GM23248 (cell line): ENCODE data around the gene RAB25. TPM values are rescaled to one million over a fixed set of nuclear protein-coding genes. Genes with fewer than 3 reads are reported as not detected.

Experiments used
- DNase-seq: peaks from one replicate; pipeline ENCODE4 v3.0.0-alpha.2; 2015
- H2AFZ ChIP-seq: fragments of 200-600 bp; sonication (generic); 2 replicates; pipeline ENCODE4 v1.6.1; 2016; ENCODE audit warnings: antibody characterized with exemption
- H3F3A ChIP-seq: fragments of 200-600 bp; sonication (generic); 2 replicates; pipeline ENCODE4 v1.6.1; 2016; ENCODE audit warnings: mild to moderate bottlenecking, antibody characterized with exemption, mixed run types; ENCODE audit not compliant: insufficient read depth
- H3K27ac ChIP-seq: fragments of 200-600 bp; sonication (generic); 2 replicates; pipeline ENCODE4 v1.5.1; 2016; ENCODE audit warnings: mild to moderate bottlenecking
- H3K27me3 ChIP-seq: fragments of 200-600 bp; sonication (generic); replicated peaks from 2 replicates; pipeline ENCODE4 v1.6.1; 2016; ENCODE audit warnings: mild to moderate bottlenecking; ENCODE audit not compliant: insufficient read depth
- H3K36me3 ChIP-seq: fragments of 200-600 bp; sonication (generic); 2 replicates; pipeline ENCODE4 v1.6.1; 2016; ENCODE audit warnings: low read depth, mild to moderate bottlenecking
- H3K4me1 ChIP-seq: fragments of 200-600 bp; sonication (generic); 2 replicates; pipeline ENCODE4 v1.6.1; 2016; ENCODE audit warnings: mild to moderate bottlenecking; ENCODE audit not compliant: insufficient read depth
- H3K4me2 ChIP-seq: fragments of 200-600 bp; sonication (generic); one replicate; pipeline ENCODE4 v1.6.1; 2016; ENCODE audit warnings: mild to moderate bottlenecking; ENCODE audit not compliant: unreplicated experiment
- H3K4me3 ChIP-seq: fragments of 200-600 bp; sonication (generic); 2 replicates; pipeline ENCODE4 v1.5.1; 2016; ENCODE audit warnings: mild to moderate bottlenecking
- H3K79me2 ChIP-seq: fragments of 200-600 bp; sonication (generic); 2 replicates; pipeline ENCODE4 v1.6.1; 2016; ENCODE audit warnings: mild to moderate bottlenecking; ENCODE audit not compliant: insufficient read depth
- H3K9ac ChIP-seq: fragments of 200-600 bp; sonication (generic); 2 replicates; pipeline ENCODE4 v1.6.1; 2016; ENCODE audit warnings: mild to moderate bottlenecking
- H3K9me2 ChIP-seq: fragments of 200-600 bp; sonication (generic); 2 replicates; pipeline ENCODE4 v1.6.1; 2016; ENCODE audit warnings: mixed run types, mild to moderate bottlenecking, moderate library complexity; ENCODE audit not compliant: insufficient read depth
- H3K9me3 ChIP-seq: fragments of 200-600 bp; sonication (generic); one replicate; pipeline ENCODE4 v1.6.1; 2017; ENCODE audit warnings: low read depth
- H4K20me1 ChIP-seq: fragments of 200-600 bp; sonication (generic); 2 replicates; pipeline ENCODE4 v1.6.0; 2016; ENCODE audit not compliant: insufficient read depth
- EZH2 ChIP-seq: fragments of 200-600 bp; sonication (generic); IDR thresholded peaks from 2 replicates; pipeline ENCODE4 v1.6.1; 2018; ENCODE audit warnings: antibody characterized with exemption, mild to moderate bottlenecking; ENCODE audit not compliant: insufficient read depth, poor library complexity, severe bottlenecking
- EZH2phosphoT487 ChIP-seq: fragments of 200-600 bp; sonication (generic); IDR thresholded peaks from 2 replicates; pipeline ENCODE4 v1.6.1; 2018; ENCODE audit warnings: antibody characterized with exemption, moderate library complexity, mild to moderate bottlenecking, low read depth; ENCODE audit not compliant: insufficient read depth
- WGBS, 2 experiments: methylation state at CpG; one replicate each; pipeline ENCODE4 v1.1.6; 2015 to 2017; ENCODE audit warnings: low lambda C conversion rate in 2 of 2, low coverage in 1 of 2; ENCODE audit errors: missing lambda C conversion rate in 2 of 2; 5-methylcytosine and 5-hydroxymethylcytosine counted together
- in situ Hi-C: fragments of 300-500 bp; cut with MboI; formaldehyde crosslinking; loops from 2 replicates; pipeline ENCODE4 v1.15.0; 2020
- polyA plus RNA-seq: library from polyadenylated mRNA; unstranded; fragments of >200 nt; fragmentation: Nextera tagmentation; extraction: Ambion mirVana; gene quantifications from 2 replicates; pipeline ENCODE4 v1.2.1, GENCODE V29; 2016
- total RNA-seq: library from RNA; depleted of rRNA; stranded (reverse); fragments of >200 nt; shearing (Covaris generic); gene quantifications from 2 replicates; pipeline ENCODE4 v1.2.3, GENCODE V29; 2014

The RAB25 gene
- total and polyA plus RNA-seq, 2 experiments from 2014 or later, result not detected

- H3K4me3 ChIP-seq, result no peak overlapping the region
- DNase-seq, result no peak
- no peak overlapping the region for H3K9ac ChIP-seq
- no peak overlapping the region for H3K27ac ChIP-seq
- H3K9me3 ChIP-seq, result no peaks in the 10 kb centered on the region
- no peaks in the 10 kb centered on the region for H3K27me3 ChIP-seq
- H3K4me2 ChIP-seq, result no peak overlapping the region
- in situ Hi-C loops, result loop anchor here (10.0 kb wide), 1 partner anchor 135 kb away; no protein-coding TSS in a partner anchor
- no peak overlapping the region for H2AFZ ChIP-seq
- H3F3A ChIP-seq, result no peaks in the 10 kb centered on the region
- H3K36me3 ChIP-seq, result no peaks in the 10 kb centered on the region
- WGBS, 2 experiments, result 39 to 40% methylated on average over 5 of the region's 5 CpGs
- no peaks in the 10 kb centered on the region for H3K4me1 ChIP-seq
- H3K9me2 ChIP-seq, result no peaks in the 10 kb centered on the region
- TF ChIP-seq EZH2phosphoT487 (no peak), EZH2 (no peak)
- H4K20me1 ChIP-seq, result no peaks in the 10 kb centered on the region
- H3K79me2 ChIP-seq, result peaks cover 5% of the 10 kb centered on the region; the same call in 1 of the 2 replicates
Observed at GRCh38 chr1:156090138-156090839, 29.3 kb downstream of the RAB25 start.

GRCh38 chr1:156090840-156091188, 29.9 kb downstream of the RAB25 start:
- Histone ChIP-seq H3K4me2 (no peak overlapping the region), H3K9ac (no peak overlapping the region), H3K79me2 (peaks cover 8% of the 10 kb centered on the region; the same call in 1 of the 2 replicates), H3K4me1 (no peaks in the 10 kb centered on the region), H3K27ac (no peak overlapping the region), H3K27me3 (no peaks in the 10 kb centered on the region), H3K4me3 (no peak overlapping the region), H3K36me3 (no peaks in the 10 kb centered on the region), H2AFZ (no peak overlapping the region), H3F3A (0 out of 2 replicates have a peak, but pooled peaks cover under 1% of the 10 kb centered on the region), H3K9me3 (no peaks in the 10 kb centered on the region), H3K9me2 (no peaks in the 10 kb centered on the region), H4K20me1 (no peaks in the 10 kb centered on the region)
- 40 to 42% methylated on average over 14 of the region's 14 CpGs for WGBS, 2 experiments
- in situ Hi-C loops, result loop anchor here (10.0 kb wide), 1 partner anchor 134 kb away; no protein-coding TSS in a partner anchor
- no peak for TF ChIP-seq EZH2phosphoT487
- no peak for TF ChIP-seq EZH2
- DNase-seq, result peak; percentile 84

GRCh38 chr1:156091610-156092009, 30.6 kb downstream of the RAB25 start:
- Histone ChIP-seq H3K4me1 (peaks cover 6% of the 10 kb centered on the region; the same call in 1 of the 2 replicates), H3K36me3 (no peaks in the 10 kb centered on the region), H4K20me1 (no peaks in the 10 kb centered on the region), H3K9me2 (no peaks in the 10 kb centered on the region), H3K9me3 (no peaks in the 10 kb centered on the region), H3K4me2 (no peak overlapping the region), H3K9ac (no peak overlapping the region), H3K79me2 (peaks cover 8% of the 10 kb centered on the region; the same call in 1 of the 2 replicates), H3K4me3 (no peak overlapping the region), H3K27me3 (no peaks in the 10 kb centered on the region), H3F3A (peaks cover 7% of the 10 kb centered on the region; the same call in 1 of the 2 replicates), H3K27ac (no peak overlapping the region), H2AFZ (no peak overlapping the region)
- WGBS, 2 experiments, result 60 to 76% methylated on average over 2 of the region's 2 CpGs
- DNase-seq, result no peak
- in situ Hi-C loops, result loop anchor here (10.0 kb wide), 1 partner anchor 133 kb away; no protein-coding TSS in a partner anchor
- TF ChIP-seq EZH2phosphoT487, result no peak
- no peak for TF ChIP-seq EZH2

- no peaks in the 10 kb centered on the region for H3K9me3 ChIP-seq
- in situ Hi-C loops, result loop anchor here (5.0 to 10.0 kb wide), 2 partner anchors 36 to 129 kb away; no protein-coding TSS in a partner anchor
- no peak for TF ChIP-seq EZH2phosphoT487
- TF ChIP-seq EZH2, result no peak
- H3K4me2 ChIP-seq, result no peak overlapping the region
- H4K20me1 ChIP-seq, result no peaks in the 10 kb centered on the region
- no peaks in the 10 kb centered on the region for H3K36me3 ChIP-seq
- no peaks in the 10 kb centered on the region for H3K27me3 ChIP-seq
- peaks cover 13% of the 10 kb centered on the region for H3K4me1 ChIP-seq
- H3K9ac ChIP-seq, result peak overlapping the region; percentile 81; the same call in 1 of the 2 replicates
- H3K4me3 ChIP-seq, result no peak overlapping the region
- peaks cover 14% of the 10 kb centered on the region; the same call in 1 of the 2 replicates for H3K79me2 ChIP-seq
- DNase-seq, result peak; percentile 34
- peak overlapping the region; percentile 82 for H3K27ac ChIP-seq
- 78 to 94% methylated on average over 3 of the region's 3 CpGs for WGBS, 2 experiments
- peaks cover 7% of the 10 kb centered on the region; the same call in 1 of the 2 replicates for H3F3A ChIP-seq
- no peaks in the 10 kb centered on the region for H3K9me2 ChIP-seq
- no peak overlapping the region for H2AFZ ChIP-seq
Observed at GRCh38 chr1:156095906-156096508, 35.0 kb downstream of the RAB25 start.
